HG03342 (cell line): ENCODE data around the gene ZCWPW2.

Experiments used
- ATAC-seq: cut with Tn5 transposase; IDR thresholded peaks from one replicate; pipeline ENCODE4 v1.9.1; 2021; ENCODE audit warnings: mild to moderate bottlenecking, moderate library complexity; ENCODE audit not compliant: unreplicated experiment

The ZCWPW2 gene

GRCh38 chr3:28569357-28569756, 220.8 kb downstream of the ZCWPW2 start:
- ATAC-seq: no peak

- ATAC-seq: no peak
These were observed 225.5 kb downstream of the ZCWPW2 start for GRCh38 chr3:28574036-28574435.

GRCh38 chr3:28575100-28575745, 226.7 kb downstream of the ZCWPW2 start:
- ATAC-seq: no peak
